HL-60 (cell line): ENCODE results near the gene TMC5.
A peak's percentile ranks its signal among the peaks of the same experiment; 100 is the strongest.
"Not testable (repeated sequence)": the region's sequence is repeated elsewhere in the genome, so short reads cannot be mapped to it uniquely, and the experiment has no call there.

Source experiments
- DNase-seq, 2 experiments: peaks; one replicate each; pipeline ENCODE4 v3.0.0-alpha.2; 2010 to 2020; ENCODE audit warnings: low read depth in 1 of 2, low spot score in 1 of 2
- H3K27ac ChIP-seq: fragments of 250-450 bp; sonication (Bioruptor Pico); replicated peaks from 2 replicates; pipeline ENCODE4 v1.5.1; 2020; ENCODE audit warnings: mild to moderate bottlenecking, moderate library complexity
- H3K27me3 ChIP-seq: fragments of 250-450 bp; sonication (Bioruptor Pico); 2 replicates; pipeline ENCODE4 v1.5.1; 2021; ENCODE audit warnings: mild to moderate bottlenecking, moderate library complexity; ENCODE audit not compliant: insufficient read depth, poor library complexity, severe bottlenecking
- H3K4me3 ChIP-seq: replicated peaks from 2 replicates; pipeline ENCODE4 v1.5.1; 2011; ENCODE audit warnings: mild to moderate bottlenecking, control low read depth, low read length; ENCODE audit not compliant: insufficient read depth
- GABPA ChIP-seq: IDR thresholded peaks from 2 replicates; pipeline ENCODE4 v1.6.1; 2012; ENCODE audit warnings: low read depth
- POLR2AphosphoS5 ChIP-seq: IDR thresholded peaks from 2 replicates; pipeline ENCODE4 v1.6.1; 2012; ENCODE audit warnings: low read depth
- SPI1 ChIP-seq: IDR thresholded peaks from 2 replicates; pipeline ENCODE4 v1.6.1; 2012; ENCODE audit warnings: low read depth, mild to moderate bottlenecking, borderline replicate concordance
- TF ChIP-seq, protein P1 (sequence below): IDR thresholded peaks from 2 replicates; pipeline ENCODE4 v1.6.1; 2012; ENCODE audit warnings: low read depth; ENCODE audit not compliant: insufficient replicate concordance
- TF ChIP-seq, protein P2 (sequence below): IDR thresholded peaks from one replicate; pipeline ENCODE4 v1.5.1; 2011; ENCODE audit warnings: low read length, control low read depth, inconsistent platforms; ENCODE audit not compliant: insufficient read depth

The TMC5 gene

DNA sequence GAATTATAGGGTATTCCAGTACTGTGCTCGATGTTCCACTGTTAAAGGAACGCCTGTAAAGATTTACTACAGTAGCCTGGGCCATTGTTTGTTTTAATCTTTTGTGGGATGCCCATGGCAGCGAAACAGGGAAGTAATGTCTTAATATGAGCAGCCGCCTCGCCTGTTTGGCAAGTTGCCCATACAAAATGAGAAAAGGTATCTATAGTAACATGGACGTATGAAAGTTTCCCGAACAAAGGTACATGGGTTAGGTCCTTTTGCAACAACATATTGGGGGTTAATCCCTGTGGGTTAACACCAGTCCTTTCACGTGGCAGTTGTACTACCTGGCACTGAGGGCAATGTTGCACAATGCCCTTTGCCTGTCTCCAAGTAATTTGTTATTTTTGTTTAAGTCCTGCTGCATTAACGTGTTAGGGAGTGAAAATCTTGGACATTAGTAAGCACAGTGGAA, 21.1 kb upstream of the TMC5 start:
- TF ChIP-seq, protein P1, sequence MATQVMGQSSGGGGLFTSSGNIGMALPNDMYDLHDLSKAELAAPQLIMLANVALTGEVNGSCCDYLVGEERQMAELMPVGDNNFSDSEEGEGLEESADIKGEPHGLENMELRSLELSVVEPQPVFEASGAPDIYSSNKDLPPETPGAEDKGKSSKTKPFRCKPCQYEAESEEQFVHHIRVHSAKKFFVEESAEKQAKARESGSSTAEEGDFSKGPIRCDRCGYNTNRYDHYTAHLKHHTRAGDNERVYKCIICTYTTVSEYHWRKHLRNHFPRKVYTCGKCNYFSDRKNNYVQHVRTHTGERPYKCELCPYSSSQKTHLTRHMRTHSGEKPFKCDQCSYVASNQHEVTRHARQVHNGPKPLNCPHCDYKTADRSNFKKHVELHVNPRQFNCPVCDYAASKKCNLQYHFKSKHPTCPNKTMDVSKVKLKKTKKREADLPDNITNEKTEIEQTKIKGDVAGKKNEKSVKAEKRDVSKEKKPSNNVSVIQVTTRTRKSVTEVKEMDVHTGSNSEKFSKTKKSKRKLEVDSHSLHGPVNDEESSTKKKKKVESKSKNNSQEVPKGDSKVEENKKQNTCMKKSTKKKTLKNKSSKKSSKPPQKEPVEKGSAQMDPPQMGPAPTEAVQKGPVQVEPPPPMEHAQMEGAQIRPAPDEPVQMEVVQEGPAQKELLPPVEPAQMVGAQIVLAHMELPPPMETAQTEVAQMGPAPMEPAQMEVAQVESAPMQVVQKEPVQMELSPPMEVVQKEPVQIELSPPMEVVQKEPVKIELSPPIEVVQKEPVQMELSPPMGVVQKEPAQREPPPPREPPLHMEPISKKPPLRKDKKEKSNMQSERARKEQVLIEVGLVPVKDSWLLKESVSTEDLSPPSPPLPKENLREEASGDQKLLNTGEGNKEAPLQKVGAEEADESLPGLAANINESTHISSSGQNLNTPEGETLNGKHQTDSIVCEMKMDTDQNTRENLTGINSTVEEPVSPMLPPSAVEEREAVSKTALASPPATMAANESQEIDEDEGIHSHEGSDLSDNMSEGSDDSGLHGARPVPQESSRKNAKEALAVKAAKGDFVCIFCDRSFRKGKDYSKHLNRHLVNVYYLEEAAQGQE: no peak
- TF ChIP-seq, protein P2, sequence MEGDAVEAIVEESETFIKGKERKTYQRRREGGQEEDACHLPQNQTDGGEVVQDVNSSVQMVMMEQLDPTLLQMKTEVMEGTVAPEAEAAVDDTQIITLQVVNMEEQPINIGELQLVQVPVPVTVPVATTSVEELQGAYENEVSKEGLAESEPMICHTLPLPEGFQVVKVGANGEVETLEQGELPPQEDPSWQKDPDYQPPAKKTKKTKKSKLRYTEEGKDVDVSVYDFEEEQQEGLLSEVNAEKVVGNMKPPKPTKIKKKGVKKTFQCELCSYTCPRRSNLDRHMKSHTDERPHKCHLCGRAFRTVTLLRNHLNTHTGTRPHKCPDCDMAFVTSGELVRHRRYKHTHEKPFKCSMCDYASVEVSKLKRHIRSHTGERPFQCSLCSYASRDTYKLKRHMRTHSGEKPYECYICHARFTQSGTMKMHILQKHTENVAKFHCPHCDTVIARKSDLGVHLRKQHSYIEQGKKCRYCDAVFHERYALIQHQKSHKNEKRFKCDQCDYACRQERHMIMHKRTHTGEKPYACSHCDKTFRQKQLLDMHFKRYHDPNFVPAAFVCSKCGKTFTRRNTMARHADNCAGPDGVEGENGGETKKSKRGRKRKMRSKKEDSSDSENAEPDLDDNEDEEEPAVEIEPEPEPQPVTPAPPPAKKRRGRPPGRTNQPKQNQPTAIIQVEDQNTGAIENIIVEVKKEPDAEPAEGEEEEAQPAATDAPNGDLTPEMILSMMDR: no peak
- TF ChIP-seq GABPA (no peak), POLR2AphosphoS5 (no peak), SPI1 (no peak)
- no peak overlapping the region for H3K27ac ChIP-seq
- peak in 1 of 2 experiments; percentile 28 for DNase-seq
- H3K4me3 ChIP-seq: no peak overlapping the region
- no peaks in the 10 kb centered on the region for H3K27me3 ChIP-seq

DNA sequence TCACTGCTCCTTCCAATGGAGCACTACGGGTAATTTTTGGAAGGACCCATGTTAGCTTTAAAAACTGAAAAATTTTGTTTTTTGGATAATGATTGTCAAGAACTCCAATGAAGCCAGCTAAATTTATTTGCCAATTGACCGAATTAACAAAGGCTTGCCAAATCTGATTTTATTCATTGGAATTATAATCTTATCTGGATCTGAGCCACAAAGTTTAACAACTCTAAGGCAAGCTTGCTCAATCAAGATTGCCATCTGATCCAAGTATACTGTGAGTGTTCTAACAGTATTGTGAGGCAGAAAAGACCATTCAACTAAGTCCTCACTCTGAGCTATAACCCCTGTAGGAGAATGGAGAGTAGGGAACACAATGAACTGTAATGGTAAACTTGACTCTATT, 20.3 kb upstream of the TMC5 start:
- DNase-seq, H3K4me3 ChIP-seq, H3K27me3 ChIP-seq, H3K27ac ChIP-seq: not testable (repeated sequence)

DNA sequence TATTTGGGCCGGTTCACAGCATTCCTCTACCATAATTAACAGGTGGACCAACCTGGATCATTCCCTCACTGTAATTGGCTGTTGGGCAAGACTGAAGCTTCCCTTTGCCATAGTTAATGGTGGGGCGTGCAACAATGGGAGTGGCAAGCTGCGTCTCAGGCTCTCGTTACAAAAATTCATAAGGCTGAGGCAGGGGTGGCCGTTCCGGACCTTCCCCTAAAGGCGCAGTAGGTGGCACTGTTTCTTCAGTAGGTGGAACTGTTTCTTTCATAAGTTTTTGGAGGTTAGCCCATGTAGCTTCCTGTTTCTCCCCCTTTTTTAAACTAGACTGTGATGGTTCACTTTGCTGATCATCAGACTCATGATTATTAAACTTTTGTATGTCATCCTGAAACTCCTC, 17.0 kb upstream of the TMC5 start:
- DNase-seq: peak in 1 of 2 experiments; percentile 16
- Histone ChIP-seq H3K27me3 (no peaks in the 10 kb centered on the region), H3K27ac (no peak overlapping the region), H3K4me3 (no peak overlapping the region)
- TF ChIP-seq, protein P1: no peak
- TF ChIP-seq, protein P2: no peak
- TF ChIP-seq SPI1: no peak
- no peak for TF ChIP-seq GABPA
- TF ChIP-seq POLR2AphosphoS5: no peak

DNA sequence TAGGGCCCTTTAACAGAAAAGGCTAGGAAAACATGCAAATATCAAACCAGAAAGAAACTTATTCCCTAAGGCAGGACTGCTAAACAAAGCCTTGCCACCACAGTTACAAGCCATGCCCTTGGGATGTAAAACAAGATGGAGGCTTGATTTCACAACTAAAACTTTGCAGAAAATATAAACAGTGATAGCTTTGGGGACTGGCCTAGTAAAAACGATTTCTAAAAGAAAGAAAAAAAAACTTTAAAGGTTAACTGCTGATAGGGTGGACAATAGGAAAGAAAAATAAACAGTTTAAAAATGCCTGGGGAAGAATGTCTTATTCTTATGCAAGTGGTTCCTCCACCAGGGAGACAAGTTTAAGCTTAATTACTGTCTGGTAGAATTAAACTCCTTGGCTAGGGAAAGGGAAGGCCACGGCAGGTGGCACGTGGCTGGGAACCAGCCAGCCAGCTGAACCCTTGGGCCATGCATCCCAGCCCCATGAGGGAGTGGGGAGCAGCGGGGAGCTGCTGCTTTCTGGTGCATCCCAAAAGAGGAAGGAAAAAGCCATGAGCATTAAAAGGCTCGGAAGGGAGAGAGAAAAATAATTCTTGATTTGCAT, 10.7 kb upstream of the TMC5 start:
- peaks cover 17% of the 10 kb centered on the region for H3K27me3 ChIP-seq
- TF ChIP-seq, protein P1: no peak
- no peak for TF ChIP-seq SPI1
- no peak for TF ChIP-seq POLR2AphosphoS5
- TF ChIP-seq, protein P2: no peak
- no peak for TF ChIP-seq GABPA
- no peak overlapping the region for H3K4me3 ChIP-seq
- no peak for DNase-seq
- H3K27ac ChIP-seq: no peak overlapping the region
